Endothelial cell of umbilical vein (primary cell): ENCODE data around the gene CIB4.

Experiments
- CTCF ChIP-seq, 2 donors: IDR thresholded peaks; 1 replicate in 1 of 2; 2 replicates in 1 of 2; pipeline ENCODE4 v1.5.1; 2011; ENCODE audit warnings: low read length in 2 of 2, mild to moderate bottlenecking in 2 of 2, moderate library complexity in 2 of 2, control low read depth in 1 of 2, inconsistent platforms in 1 of 2, low read depth in 1 of 2; ENCODE audit not compliant: insufficient read depth in 1 of 2; ENCODE audit errors: extremely low read depth in 1 of 2
- EZH2 ChIP-seq: IDR thresholded peaks from 2 replicates; pipeline ENCODE4 v1.6.1; 2012; ENCODE audit warnings: borderline replicate concordance, low read depth, mild to moderate bottlenecking, moderate library complexity, low read length, inconsistent platforms; ENCODE audit not compliant: severe bottlenecking
- FOS ChIP-seq: IDR thresholded peaks from 2 replicates; pipeline ENCODE4 v1.6.1; 2011; ENCODE audit warnings: mild to moderate bottlenecking, low read length, moderate library complexity, borderline replicate concordance; ENCODE audit not compliant: insufficient read depth
- GATA2 ChIP-seq: IDR thresholded peaks from 2 replicates; pipeline ENCODE4 v1.7.0; 2011; ENCODE audit warnings: low read depth, mild to moderate bottlenecking, moderate library complexity, mixed read lengths, low read length; ENCODE audit not compliant: insufficient read length, insufficient read depth
- JUN ChIP-seq: IDR thresholded peaks from 2 replicates; pipeline ENCODE4 v1.6.1; 2011; ENCODE audit warnings: borderline replicate concordance, low read depth; ENCODE audit not compliant: insufficient read length, insufficient read depth
- MAX ChIP-seq: IDR thresholded peaks from 2 replicates; pipeline ENCODE4 v1.6.1; 2011; ENCODE audit not compliant: insufficient read depth, insufficient read length
- MYC ChIP-seq: IDR thresholded peaks from one replicate; pipeline ENCODE4 v1.6.1; 2011; ENCODE audit warnings: mild to moderate bottlenecking, low read depth, low read length
- POLR2A ChIP-seq: IDR thresholded peaks from 2 replicates; pipeline ENCODE4 v1.6.1; 2012; ENCODE audit warnings: low read depth, mild to moderate bottlenecking, control low read depth, low read length
- POLR2AphosphoS5 ChIP-seq: IDR thresholded peaks from 2 replicates; pipeline ENCODE4 v1.6.1; 2012; ENCODE audit warnings: low read depth, mild to moderate bottlenecking, control low read depth, low read length, moderate library complexity; ENCODE audit not compliant: insufficient read depth

GRCh38 chr2:26655611-26656195 is 14.5 kb upstream of the CIB4 start:
- TF ChIP-seq FOS (no peak), CTCF (IDR thresholded peaks at IDR 0.05; ENCODE audit: extremely low read depth in 1 of 2, insufficient read depth in 1 of 2, low read depth in 1 of 2, low read length in 2 of 2) (no peak), EZH2 (no peak), POLR2A (no peak), POLR2AphosphoS5 (no peak), MAX (no peak), JUN (no peak), MYC (no peak), GATA2 (no peak)
